ENCODE results near the gene INIP. TPM values are rescaled to one million over a fixed set of nuclear protein-coding genes. Genes with fewer than 3 reads are reported as not detected.

The INIP gene
- total and polyA plus RNA-seq, 2 donors (not counting 1 experiment from before 2014, with no cell fraction given) = 5.0 to 22.9 TPM

DNA sequence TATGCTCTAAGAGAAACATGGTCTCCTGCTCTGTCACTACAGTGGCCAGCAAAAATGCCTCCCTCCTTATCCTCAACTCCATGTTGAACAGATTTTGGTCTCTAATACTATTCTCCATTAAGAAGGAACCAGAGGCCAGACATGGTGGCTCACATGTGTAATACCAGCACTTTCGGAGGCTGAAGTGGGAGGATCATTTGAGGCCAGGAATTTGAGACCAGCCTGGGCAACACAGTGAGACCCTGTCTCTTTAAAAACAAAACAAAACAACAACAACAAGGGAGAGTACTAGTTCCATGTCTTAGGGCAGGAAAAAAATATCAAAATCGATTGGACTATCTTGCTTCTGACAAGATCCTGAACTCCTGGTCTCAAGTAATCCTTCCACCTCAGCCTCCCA is 14.6 kb downstream of the INIP start:
- WGBS (ENCODE audit: insufficient coverage) = 100% methylated on average over 1 of the region's 2 CpGs
- CTCF ChIA-PET = no interaction called here
- Mint-ChIP-seq H3K4me3 (no peak overlapping the region), H3K9me3 (ENCODE audit: insufficient read depth) (no peaks in the 10 kb centered on the region), H3K27ac (no peak overlapping the region), H3K4me1 (peaks cover 10% of the 10 kb centered on the region), H3K27me3 (no peaks in the 10 kb centered on the region)
- H3K27ac ChIP-seq (ENCODE audit: low read length in 2 of 2) = no peak overlapping the region
- H4K20me1 ChIP-seq (ENCODE audit: control insufficient read depth, insufficient read depth, low read length, poor library complexity, severe bottlenecking) = peaks cover 10% of the 10 kb centered on the region
- H2AFZ ChIP-seq (ENCODE audit: insufficient read depth, low read depth, low read length, poor library complexity, severe bottlenecking) = no peak overlapping the region
- no peaks in the 10 kb centered on the region for H3K27me3 ChIP-seq (replicated peaks in 1 of 4; ENCODE audit: control extremely low read depth in 1 of 4, control insufficient read depth in 3 of 4, insufficient read depth in 4 of 4, low read length in 3 of 4)
- TF ChIP-seq EZH2 (IDR thresholded peaks at IDR 0.05; ENCODE audit: borderline replicate concordance, insufficient read depth, low read depth, low read length, poor library complexity, severe bottlenecking) = no peak
- TF ChIP-seq, protein P1, sequence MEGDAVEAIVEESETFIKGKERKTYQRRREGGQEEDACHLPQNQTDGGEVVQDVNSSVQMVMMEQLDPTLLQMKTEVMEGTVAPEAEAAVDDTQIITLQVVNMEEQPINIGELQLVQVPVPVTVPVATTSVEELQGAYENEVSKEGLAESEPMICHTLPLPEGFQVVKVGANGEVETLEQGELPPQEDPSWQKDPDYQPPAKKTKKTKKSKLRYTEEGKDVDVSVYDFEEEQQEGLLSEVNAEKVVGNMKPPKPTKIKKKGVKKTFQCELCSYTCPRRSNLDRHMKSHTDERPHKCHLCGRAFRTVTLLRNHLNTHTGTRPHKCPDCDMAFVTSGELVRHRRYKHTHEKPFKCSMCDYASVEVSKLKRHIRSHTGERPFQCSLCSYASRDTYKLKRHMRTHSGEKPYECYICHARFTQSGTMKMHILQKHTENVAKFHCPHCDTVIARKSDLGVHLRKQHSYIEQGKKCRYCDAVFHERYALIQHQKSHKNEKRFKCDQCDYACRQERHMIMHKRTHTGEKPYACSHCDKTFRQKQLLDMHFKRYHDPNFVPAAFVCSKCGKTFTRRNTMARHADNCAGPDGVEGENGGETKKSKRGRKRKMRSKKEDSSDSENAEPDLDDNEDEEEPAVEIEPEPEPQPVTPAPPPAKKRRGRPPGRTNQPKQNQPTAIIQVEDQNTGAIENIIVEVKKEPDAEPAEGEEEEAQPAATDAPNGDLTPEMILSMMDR (IDR thresholded peaks at IDR 0.05) = no peak
- no peaks in the 10 kb centered on the region for H3K4me1 ChIP-seq (ENCODE audit: control insufficient read depth in 2 of 2, insufficient read depth in 2 of 2, low read length in 2 of 2)
- H3K9me3 ChIP-seq (ENCODE audit: control extremely low read depth in 1 of 3, control insufficient read depth in 2 of 3, insufficient read depth in 1 of 3, low read length in 2 of 3) = no peaks in the 10 kb centered on the region
- DNase-seq = no peak
- ATAC-seq (ENCODE audit: low read depth) = no peak
- H3K4me3 ChIP-seq (ENCODE audit: control extremely low read depth in 1 of 5, extremely low read depth in 1 of 5, insufficient read depth in 1 of 5, low read depth in 2 of 5, low read length in 4 of 5) = no peak overlapping the region
- H3K9ac ChIP-seq (ENCODE audit: low read length) = no peak overlapping the region
- peaks cover 9 to 15% of the 10 kb centered on the region in 2 experiments for H3K36me3 ChIP-seq (replicated peaks in 1 of 2; ENCODE audit: control extremely low read depth in 1 of 2, control insufficient read depth in 1 of 2, extremely low read depth in 1 of 2, insufficient read depth in 2 of 2, low read length in 1 of 2)
- POLR2A ChIA-PET = no interaction called here
- H3K79me2 ChIP-seq (ENCODE audit: control insufficient read depth, insufficient read depth, low read length) = peaks cover 23% of the 10 kb centered on the region
- intact Hi-C loops (cut with micrococcal nuclease) = no loop called here
- no peak overlapping the region for H3K4me2 ChIP-seq (replicated peaks; ENCODE audit: low read depth, low read length, poor library complexity, severe bottlenecking)

DNA sequence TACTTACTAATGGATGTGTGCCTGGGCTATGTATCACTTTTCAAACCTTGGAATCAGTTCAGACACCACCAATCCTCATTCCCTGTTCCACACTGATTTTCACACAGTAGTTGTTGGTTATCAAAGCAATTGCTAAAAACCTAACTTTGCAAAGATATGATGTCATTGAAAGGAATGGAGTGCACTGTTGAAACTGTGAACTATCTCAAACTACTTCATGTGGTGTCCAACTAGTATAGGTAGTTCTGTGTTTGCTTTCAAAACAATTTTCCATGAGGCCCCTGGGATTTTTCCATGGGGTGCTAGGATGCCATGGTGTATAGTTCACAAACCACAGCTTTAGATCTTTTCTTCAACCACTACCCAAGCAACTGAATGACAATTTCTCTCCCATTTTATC is 17.8 kb downstream of the INIP start:
- CTCF ChIA-PET = no interaction called here
- TF ChIP-seq EZH2 (IDR thresholded peaks at IDR 0.05; ENCODE audit: borderline replicate concordance, insufficient read depth, low read depth, low read length, poor library complexity, severe bottlenecking) = no peak
- TF ChIP-seq, protein P1 (IDR thresholded peaks at IDR 0.05) = no peak
- H3K27ac Mint-ChIP-seq = no peak overlapping the region
- H3K4me3 ChIP-seq (ENCODE audit: control extremely low read depth in 1 of 5, extremely low read depth in 1 of 5, insufficient read depth in 1 of 5, low read depth in 2 of 5, low read length in 4 of 5) = no peak overlapping the region
- peaks cover 10% of the 10 kb centered on the region for H4K20me1 ChIP-seq (ENCODE audit: control insufficient read depth, insufficient read depth, low read length, poor library complexity, severe bottlenecking)
- peaks cover 9 to 21% of the 10 kb centered on the region in 2 experiments for H3K36me3 ChIP-seq (replicated peaks in 1 of 2; ENCODE audit: control extremely low read depth in 1 of 2, control insufficient read depth in 1 of 2, extremely low read depth in 1 of 2, insufficient read depth in 2 of 2, low read length in 1 of 2)
- H3K9me3 Mint-ChIP-seq (ENCODE audit: insufficient read depth) = no peaks in the 10 kb centered on the region
- intact Hi-C loops (cut with micrococcal nuclease) = no loop called here
- no peak overlapping the region for H2AFZ ChIP-seq (ENCODE audit: insufficient read depth, low read depth, low read length, poor library complexity, severe bottlenecking)
- H3K4me1 ChIP-seq (ENCODE audit: control insufficient read depth in 2 of 2, insufficient read depth in 2 of 2, low read length in 2 of 2) = no peaks in the 10 kb centered on the region
- H3K9ac ChIP-seq (ENCODE audit: low read length) = no peak overlapping the region
- H3K27me3 Mint-ChIP-seq = no peaks in the 10 kb centered on the region
- no peak for ATAC-seq (ENCODE audit: low read depth)
- H3K9me3 ChIP-seq (ENCODE audit: control extremely low read depth in 1 of 3, control insufficient read depth in 2 of 3, insufficient read depth in 1 of 3, low read length in 2 of 3) = no peaks in the 10 kb centered on the region
- no peak overlapping the region for H3K4me3 Mint-ChIP-seq
- H3K4me2 ChIP-seq (replicated peaks; ENCODE audit: low read depth, low read length, poor library complexity, severe bottlenecking) = no peak overlapping the region
- no peak overlapping the region for H3K27ac ChIP-seq (ENCODE audit: low read length in 2 of 2)
- DNase-seq = no peak
- POLR2A ChIA-PET = no interaction called here
- peaks cover 2% of the 10 kb centered on the region for H3K4me1 Mint-ChIP-seq
- peaks cover 21% of the 10 kb centered on the region for H3K79me2 ChIP-seq (ENCODE audit: control insufficient read depth, insufficient read depth, low read length)
- H3K27me3 ChIP-seq (replicated peaks in 1 of 4; ENCODE audit: control extremely low read depth in 1 of 4, control insufficient read depth in 3 of 4, insufficient read depth in 4 of 4, low read length in 3 of 4) = no peaks in the 10 kb centered on the region

Data from B cell (primary cell).